8988T (cell line): ENCODE measurements around the gene AMOT.

ENCODE experiments used
- DNase-seq: peaks from one replicate; pipeline ENCODE4 v3.0.0; 2011

The AMOT gene

DNA sequence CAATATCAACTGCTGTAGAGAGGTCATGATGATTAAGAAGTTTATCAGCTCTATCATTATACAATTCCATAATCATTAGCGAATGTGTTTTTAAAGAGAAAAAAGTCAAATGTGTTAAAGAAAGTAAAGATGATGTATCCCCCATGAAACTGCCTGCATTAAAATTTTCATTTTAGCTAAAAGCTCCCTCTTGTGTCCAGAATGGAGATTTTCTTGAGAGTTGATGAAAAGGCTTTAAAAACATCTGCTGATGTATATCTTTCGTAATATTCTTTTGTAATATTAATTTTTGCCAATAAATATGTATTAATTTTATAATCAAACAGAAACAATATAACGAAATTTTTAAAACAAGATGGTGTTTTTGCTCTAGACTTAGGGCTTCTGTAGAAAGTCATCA, 108.8 kb downstream of the AMOT start:
- DNase-seq, result no peak
